ENCODE results near the gene CD226.

The CD226 gene

GRCh38 chr18:69814861-69815385, 132.8 kb downstream of the CD226 start:
- DNase-seq (ENCODE audit: low read depth), result no peak

GRCh38 chr18:69813559-69813958, 134.1 kb downstream of the CD226 start:
- no peak for DNase-seq (ENCODE audit: low read depth)

- no peak for DNase-seq (ENCODE audit: low read depth)
Measured at GRCh38 chr18:69808399-69808798, 139.3 kb downstream of the CD226 start.

GRCh38 chr18:69804776-69805501, 142.7 kb downstream of the CD226 start:
- DNase-seq (ENCODE audit: low read depth), result no peak
